SK-N-SH treated with all-trans-retinoic acid at 6 μM for 48 hours (cell line): ENCODE data around the gene ALAS1.

Experiments used
- ISL1 ChIP-seq: fragments of 250-450 bp; sonication (Bioruptor Pico); IDR thresholded peaks from 2 replicates; pipeline ENCODE4 v2.1.2; 2022; ENCODE audit warnings: mild to moderate bottlenecking, moderate library complexity
- PPARA ChIP-seq: fragments of 250-450 bp; sonication (Bioruptor Pico); IDR thresholded peaks from 2 replicates; pipeline ENCODE4 v1.5.0; 2020; ENCODE audit warnings: mild to moderate bottlenecking, borderline replicate concordance
- RARB ChIP-seq: fragments of 250-450 bp; sonication (Bioruptor Pico); IDR thresholded peaks from 2 replicates; pipeline ENCODE4 v1.8.0; 2021; ENCODE audit warnings: mild to moderate bottlenecking, moderate library complexity
- TSHZ2 ChIP-seq: fragments of 250-450 bp; sonication (Bioruptor Pico); IDR thresholded peaks from 2 replicates; pipeline ENCODE4 v1.5.0; 2020; ENCODE audit warnings: mild to moderate bottlenecking, moderate library complexity

GRCh38 chr3:52234516-52235447 is 36.8 kb downstream of the ALAS1 start:
- no peak for TF ChIP-seq ISL1
- no peak for TF ChIP-seq TSHZ2 (CRISPR knock-in tag)
- TF ChIP-seq RARB (CRISPR knock-in tag) = no peak
- no peak for TF ChIP-seq PPARA (CRISPR knock-in tag)
